GM23338 (cell line): Measurements from ENCODE around the gene STIM2. TPM values are rescaled to one million over a fixed set of nuclear protein-coding genes. Genes with fewer than 3 reads are reported as not detected.

Experiments
- ATAC-seq: fragments of 200-7000 bp; cut with Tn5 transposase; 3 replicates; pipeline ENCODE4 v1.9.1; 2020
- DNase-seq: peaks from one replicate; pipeline ENCODE4 v3.0.0-alpha.2; 2015; ENCODE audit warnings: low spot score
- H2AFZ ChIP-seq: fragments of 200-600 bp; sonication (generic); 2 replicates; pipeline ENCODE4 v1.8.0; 2016; ENCODE audit warnings: antibody characterized with exemption, mild to moderate bottlenecking, moderate library complexity
- H3F3A ChIP-seq: fragments of 200-600 bp; sonication (generic); replicated peaks from 2 replicates; pipeline ENCODE4 v1.8.0; 2017; ENCODE audit warnings: antibody characterized with exemption, mixed run types, low read depth
- H3K27ac ChIP-seq: fragments of 200-600 bp; sonication (generic); 2 replicates; pipeline ENCODE4 v1.6.1; 2016; ENCODE audit warnings: low read depth
- H3K27me3 ChIP-seq: fragments of 200-600 bp; sonication (generic); 2 replicates; pipeline ENCODE4 v1.8.0; 2016; ENCODE audit warnings: mild to moderate bottlenecking, mixed run types, moderate library complexity; ENCODE audit not compliant: insufficient read depth
- H3K36me3 ChIP-seq: fragments of 200-600 bp; sonication (generic); 2 replicates; pipeline ENCODE4 v1.8.0; 2016; ENCODE audit warnings: mild to moderate bottlenecking; ENCODE audit not compliant: insufficient read depth
- H3K4me1 ChIP-seq: fragments of 200-600 bp; sonication (generic); 2 replicates; pipeline ENCODE4 v1.8.0; 2016; ENCODE audit warnings: mild to moderate bottlenecking, moderate library complexity; ENCODE audit not compliant: insufficient read depth
- H3K4me2 ChIP-seq: fragments of 200-600 bp; sonication (generic); 2 replicates; pipeline ENCODE4 v1.7.1; 2017; ENCODE audit warnings: mixed run types
- H3K4me3 ChIP-seq: fragments of 200-600 bp; sonication (generic); 2 replicates; pipeline ENCODE4 v1.6.1; 2016; ENCODE audit warnings: mixed run types
- H3K79me2 ChIP-seq: fragments of 200-600 bp; sonication (generic); replicated peaks from 2 replicates; pipeline ENCODE4 v1.8.0; 2017; ENCODE audit warnings: mild to moderate bottlenecking; ENCODE audit not compliant: insufficient read depth
- H3K9me2 ChIP-seq: fragments of 200-600 bp; sonication (generic); 2 replicates; pipeline ENCODE4 v1.8.0; 2017; ENCODE audit not compliant: insufficient read depth
- H4K20me1 ChIP-seq: fragments of 200-600 bp; sonication (generic); replicated peaks from 2 replicates; pipeline ENCODE4 v1.8.0; 2017; ENCODE audit warnings: mild to moderate bottlenecking; ENCODE audit not compliant: insufficient read depth
- H3K27ac Mint-ChIP-seq: 2 replicates; pipeline ENCODE4 v1.8.0; 2020; ENCODE audit warnings: inconsistent platforms, mild to moderate bottlenecking, moderate library complexity, mixed read lengths
- H3K27me3 Mint-ChIP-seq: 3 replicates; pipeline ENCODE4 v1.8.0; 2022; ENCODE audit warnings: low read depth, mild to moderate bottlenecking, moderate library complexity, mixed read lengths, inconsistent platforms; ENCODE audit not compliant: insufficient read depth, poor library complexity
- H3K36me3 Mint-ChIP-seq: 3 replicates; pipeline ENCODE4 v1.8.0; 2021; ENCODE audit warnings: low read depth, mild to moderate bottlenecking, inconsistent platforms, moderate library complexity, mixed read lengths
- H3K4me1 Mint-ChIP-seq: 3 replicates; pipeline ENCODE4 v1.8.0; 2020; ENCODE audit warnings: mild to moderate bottlenecking, inconsistent platforms, mixed read lengths
- H3K4me3 Mint-ChIP-seq: 3 replicates; pipeline ENCODE4 v1.8.0; 2021; ENCODE audit warnings: moderate library complexity, mild to moderate bottlenecking, inconsistent platforms, mixed read lengths
- H3K9me3 Mint-ChIP-seq: 3 replicates; pipeline ENCODE4 v1.8.0; 2020; ENCODE audit warnings: moderate library complexity, mild to moderate bottlenecking, inconsistent platforms, mixed read lengths
- ETS1 ChIP-seq: IDR thresholded peaks from 2 replicates; pipeline ENCODE4 v1.6.1; 2016; ENCODE audit warnings: antibody characterized with exemption
- NANOG ChIP-seq: IDR thresholded peaks from 2 replicates; pipeline ENCODE4 v1.6.1; 2016; ENCODE audit warnings: antibody characterized with exemption, borderline replicate concordance
- POLR2AphosphoS5 ChIP-seq: IDR thresholded peaks from 2 replicates; pipeline ENCODE4 v1.6.1; 2016; ENCODE audit warnings: antibody characterized with exemption, low read depth
- REST ChIP-seq: IDR thresholded peaks from one replicate; pipeline ENCODE4 v1.6.1; 2018; ENCODE audit warnings: antibody characterized with exemption; ENCODE audit not compliant: unreplicated experiment
- STAT1 ChIP-seq: IDR thresholded peaks from one replicate; pipeline ENCODE4 v1.6.1; 2016; ENCODE audit warnings: antibody characterized with exemption; ENCODE audit not compliant: unreplicated experiment
- ZNF462 ChIP-seq: fragments of 250-450 bp; sonication (Bioruptor Pico); IDR thresholded peaks from 2 replicates; pipeline ENCODE4 v1.5.0; 2020; ENCODE audit warnings: mild to moderate bottlenecking, moderate library complexity
- polyA plus RNA-seq: library from polyadenylated mRNA; unstranded; fragments of >200 nt; fragmentation: Nextera tagmentation; extraction: Ambion mirVana; gene quantifications from 2 replicates; pipeline ENCODE4 v1.2.1, GENCODE V29; 2016
- total RNA-seq: library from RNA; depleted of rRNA; stranded (reverse); fragments of >200 nt; shearing (Covaris generic); gene quantifications from 2 replicates; pipeline ENCODE4 v1.2.3, GENCODE V29; 2014

STIM2 gene
- total and polyA plus RNA-seq, 2 experiments from 2014 or later: 13.1 to 17.8 TPM

GRCh38 chr4:26942871-26943270 is 82.2 kb downstream of the STIM2 start (continued):
- TF ChIP-seq NANOG: no peak
- TF ChIP-seq ETS1: no peak
- TF ChIP-seq POLR2AphosphoS5: no peak
- TF ChIP-seq REST: no peak
- TF ChIP-seq STAT1: no peak

- no peak overlapping the region for H3K27ac ChIP-seq
- Mint-ChIP-seq H3K4me3 (no peak overlapping the region), H3K27ac (no peak overlapping the region), H3K4me1 (peaks cover 33% of the 10 kb centered on the region), H3K9me3 (no peaks in the 10 kb centered on the region), H3K36me3 (no peaks in the 10 kb centered on the region), H3K27me3 (no peaks in the 10 kb centered on the region)
- H3F3A ChIP-seq: no peaks in the 10 kb centered on the region
- DNase-seq (no peak), ATAC-seq (no peak)
- TF ChIP-seq POLR2AphosphoS5 (no peak), ZNF462 (CRISPR knock-in tag) (no peak)
- H3K9me2 ChIP-seq: no peaks in the 10 kb centered on the region
- no peaks in the 10 kb centered on the region for H3K36me3 ChIP-seq
- H3K79me2 ChIP-seq: peaks cover 40% of the 10 kb centered on the region
- H3K4me2 ChIP-seq: no peak overlapping the region
- no peak overlapping the region for H2AFZ ChIP-seq
- no peak overlapping the region for H3K4me3 ChIP-seq
- H4K20me1 ChIP-seq: 0 out of 2 replicates have a peak, but pooled peaks cover 12% of the 10 kb centered on the region
- peaks cover 15% of the 10 kb centered on the region for H3K4me1 ChIP-seq
- H3K27me3 ChIP-seq: no peaks in the 10 kb centered on the region
These were observed 82.8 kb downstream of the STIM2 start for GRCh38 chr4:26943391-26943790.
